Left renal pelvis (tissue), 4 donors: ENCODE results near the gene BCKDHB. TPM values are rescaled to one million over a fixed set of nuclear protein-coding genes. Genes with fewer than 3 reads are reported as not detected.

Experiments used
- DNase-seq, 4 donors: peaks; one replicate each; pipeline ENCODE4 v3.0.0-alpha.2; 2013; ENCODE audit warnings: low read depth in 4 of 4, low spot score in 3 of 4
- polyA plus RNA-seq, 4 donors: library from polyadenylated mRNA; unstranded; fragments of 120-200 nt; gene quantifications; one replicate each; pipeline ENCODE4 v1.2.1, GENCODE V29; 2013; ENCODE audit not compliant: insufficient read length in 4 of 4

Gene BCKDHB
- polyA plus RNA-seq, 4 donors, result 22.6 to 37.5 (median 29.8) TPM

GRCh38 chr6:80145921-80146320 lies 39.5 kb downstream of the BCKDHB start:
- DNase-seq, result no peak

GRCh38 chr6:80148220-80148619 lies 41.7 kb downstream of the BCKDHB start:
- DNase-seq, result no peak

- no peak for DNase-seq
These were observed 45.2 kb downstream of the BCKDHB start for GRCh38 chr6:80151635-80152034.

GRCh38 chr6:80154160-80154559 lies 47.7 kb downstream of the BCKDHB start:
- no peak for DNase-seq

GRCh38 chr6:80156221-80156620 lies 49.8 kb downstream of the BCKDHB start:
- no peak for DNase-seq

- no peak for DNase-seq
These were observed 52.1 kb downstream of the BCKDHB start for GRCh38 chr6:80158478-80158989.

- no peak for DNase-seq
These were observed 55.0 kb downstream of the BCKDHB start for GRCh38 chr6:80161434-80161833.

GRCh38 chr6:80163754-80164187 lies 57.3 kb downstream of the BCKDHB start:
- no peak for DNase-seq

- DNase-seq, result no peak
These were observed 58.7 kb downstream of the BCKDHB start for GRCh38 chr6:80165143-80165542.

- no peak for DNase-seq
These were observed 59.3 kb downstream of the BCKDHB start for GRCh38 chr6:80165819-80166218.

- no peak for DNase-seq
These were observed 64.0 kb downstream of the BCKDHB start for GRCh38 chr6:80170433-80170832.

GRCh38 chr6:80173411-80173810 lies 66.9 kb downstream of the BCKDHB start:
- no peak for DNase-seq

- no peak for DNase-seq
These were observed 68.6 kb downstream of the BCKDHB start for GRCh38 chr6:80174900-80175572.

GRCh38 chr6:80179695-80180094 lies 73.2 kb downstream of the BCKDHB start:
- no peak for DNase-seq

GRCh38 chr6:80181352-80182081 lies 75.0 kb downstream of the BCKDHB start:
- DNase-seq, result no peak

- DNase-seq, result no peak
These were observed 75.8 kb downstream of the BCKDHB start for GRCh38 chr6:80182308-80182707.

GRCh38 chr6:80183019-80183795 lies 76.7 kb downstream of the BCKDHB start:
- DNase-seq, result no peak

- no peak for DNase-seq
These were observed 79.0 kb downstream of the BCKDHB start for GRCh38 chr6:80185492-80185891.

- DNase-seq, result no peak
These were observed 79.6 kb downstream of the BCKDHB start for GRCh38 chr6:80186082-80186481.

- no peak for DNase-seq
These were observed 90.4 kb downstream of the BCKDHB start for GRCh38 chr6:80196906-80197305.

GRCh38 chr6:80197474-80197873 lies 91.0 kb downstream of the BCKDHB start:
- DNase-seq, result no peak
